Mesenchymal stem cell (in vitro differentiated cells and primary cell): ENCODE data around the gene PLXDC1.
"Not testable (repeated sequence)": the region's sequence is repeated elsewhere in the genome, so short reads cannot be mapped to it uniquely, and the experiment has no call there.

Experiments
- DNase-seq: peaks from one replicate; pipeline ENCODE4 v3.0.0-alpha.2; 2013
- H2AFZ ChIP-seq: one replicate; pipeline ENCODE4 v1.6.1; 2013; ENCODE audit warnings: low read depth, mild to moderate bottlenecking, control low read depth, inconsistent platforms, low read length, moderate library complexity
- H2AK5ac ChIP-seq: 2 replicates; pipeline ENCODE4 v1.6.1; 2013; ENCODE audit warnings: low read length, moderate library complexity, mild to moderate bottlenecking, inconsistent platforms; ENCODE audit not compliant: severe bottlenecking
- H2BK120ac ChIP-seq: one replicate; pipeline ENCODE4 v1.6.1; 2013; ENCODE audit warnings: low read depth, mild to moderate bottlenecking, inconsistent platforms, low read length, moderate library complexity
- H2BK12ac ChIP-seq, 2 experiments: one replicate each; pipeline ENCODE4 v1.6.1; 2013; ENCODE audit warnings: inconsistent platforms in 2 of 2, low read length in 2 of 2, mild to moderate bottlenecking in 2 of 2, moderate library complexity in 2 of 2, control low read depth in 1 of 2
- H2BK15ac ChIP-seq: one replicate; pipeline ENCODE4 v1.6.1; 2013; ENCODE audit warnings: mild to moderate bottlenecking, low read depth, inconsistent platforms; ENCODE audit not compliant: poor library complexity, severe bottlenecking
- H2BK5ac ChIP-seq: 2 replicates; pipeline ENCODE4 v1.6.1; 2013; ENCODE audit warnings: low read depth, mild to moderate bottlenecking, low read length, control low read depth, inconsistent platforms; ENCODE audit not compliant: poor library complexity, severe bottlenecking
- H3K14ac ChIP-seq, 2 experiments: one replicate each; pipeline ENCODE4 v1.6.1; 2013; ENCODE audit warnings: inconsistent platforms in 2 of 2, low read length in 2 of 2, control low read depth in 1 of 2, mild to moderate bottlenecking in 1 of 2, moderate library complexity in 1 of 2
- H3K18ac ChIP-seq, 2 experiments: one replicate each; pipeline ENCODE4 v1.6.1; 2013; ENCODE audit warnings: inconsistent platforms in 2 of 2, low read length in 2 of 2, control low read depth in 1 of 2, low read depth in 1 of 2, mild to moderate bottlenecking in 1 of 2
- H3K23ac ChIP-seq, 2 experiments: one replicate each; pipeline ENCODE4 v1.6.1; 2013; ENCODE audit warnings: inconsistent platforms in 2 of 2, low read length in 2 of 2, mild to moderate bottlenecking in 2 of 2, moderate library complexity in 2 of 2, control low read depth in 1 of 2
- H3K27ac ChIP-seq: 2 replicates; pipeline ENCODE4 v1.5.1; 2013; ENCODE audit warnings: mild to moderate bottlenecking, moderate library complexity, low read length, control low read depth, inconsistent platforms; ENCODE audit not compliant: poor library complexity, severe bottlenecking
- H3K27me3 ChIP-seq, 2 experiments: 2 replicates each; pipeline versions ENCODE4 v1.6.1 to v1.7.0; 2013; ENCODE audit warnings: low read length in 2 of 2, mild to moderate bottlenecking in 2 of 2, moderate library complexity in 2 of 2, control low read depth in 1 of 2, inconsistent platforms in 1 of 2; ENCODE audit not compliant: control insufficient read depth in 1 of 2, insufficient read depth in 1 of 2
- H3K36me3 ChIP-seq, 2 experiments: 2 replicates each; pipeline versions ENCODE4 v1.6.1 to v1.7.0; 2013; ENCODE audit warnings: low read length in 2 of 2, control low read depth in 1 of 2, inconsistent platforms in 1 of 2, low read depth in 1 of 2, mild to moderate bottlenecking in 1 of 2; ENCODE audit not compliant: insufficient read depth in 2 of 2, control insufficient read depth in 1 of 2
- H3K4ac ChIP-seq, 2 experiments: one replicate each; pipeline ENCODE4 v1.6.1; 2013; ENCODE audit warnings: inconsistent platforms in 2 of 2, low read length in 2 of 2, mild to moderate bottlenecking in 2 of 2, moderate library complexity in 2 of 2, control low read depth in 1 of 2, low read depth in 1 of 2
- H3K4me1 ChIP-seq: 2 replicates; pipeline ENCODE4 v1.6.1; 2013; ENCODE audit warnings: low read depth, low read length, control low read depth; ENCODE audit not compliant: control insufficient read depth, insufficient read depth
- H3K4me2 ChIP-seq: 2 replicates; pipeline ENCODE4 v1.6.1; 2013; ENCODE audit warnings: low read length, mild to moderate bottlenecking, inconsistent platforms; ENCODE audit not compliant: poor library complexity, severe bottlenecking
- H3K4me3 ChIP-seq, 2 experiments: 2 replicates each; pipeline versions ENCODE4 v1.5.1 to v1.7.0; 2013; ENCODE audit warnings: low read length in 2 of 2, mild to moderate bottlenecking in 2 of 2, control low read depth in 1 of 2, low read depth in 1 of 2; ENCODE audit not compliant: insufficient read depth in 1 of 2
- H3K79me1 ChIP-seq: replicated peaks from 2 replicates; pipeline ENCODE4 v1.6.1; 2013; ENCODE audit warnings: mild to moderate bottlenecking, control low read depth, low read length, inconsistent platforms; ENCODE audit not compliant: poor library complexity, severe bottlenecking
- H3K9ac ChIP-seq: 2 replicates; pipeline ENCODE4 v1.7.0; 2013; ENCODE audit warnings: mild to moderate bottlenecking, low read length, moderate library complexity
- H3K9me3 ChIP-seq: 2 replicates; pipeline ENCODE4 v1.7.0; 2013; ENCODE audit warnings: mild to moderate bottlenecking, low read length; ENCODE audit not compliant: control insufficient read depth
- H4K8ac ChIP-seq: one replicate; pipeline ENCODE4 v1.6.1; 2013; ENCODE audit warnings: inconsistent platforms, mild to moderate bottlenecking, low read length, moderate library complexity
- H4K91ac ChIP-seq: one replicate; pipeline ENCODE4 v1.6.1; 2013; ENCODE audit warnings: mild to moderate bottlenecking, low read length, inconsistent platforms
- WGBS: methylation state at CpG from one replicate; pipeline ENCODE4 v1.1.7; 2013; ENCODE audit warnings: mixed read lengths; 5-methylcytosine and 5-hydroxymethylcytosine counted together

Gene PLXDC1

GRCh38 chr17:39027455-39028035 lies 123.9 kb downstream of the PLXDC1 start:
- peak overlapping the region in 1 of 2 experiments; percentile 77 for H3K4me3 ChIP-seq
- no peak overlapping the region for H2BK5ac ChIP-seq
- H3K23ac ChIP-seq = no peak overlapping the region
- peak overlapping the region; percentile 69 for H3K9ac ChIP-seq
- no peak overlapping the region for H4K8ac ChIP-seq
- H3K27me3 ChIP-seq = peaks cover 13 to 37% of the 10 kb centered on the region in 2 experiments
- no peak overlapping the region for H2AK5ac ChIP-seq
- no peaks in the 10 kb centered on the region for H3K9me3 ChIP-seq
- no peaks in the 10 kb centered on the region for H3K79me1 ChIP-seq
- no peak overlapping the region for H3K27ac ChIP-seq
- H3K14ac ChIP-seq = no peak overlapping the region
- no peak overlapping the region for H2BK12ac ChIP-seq
- no peak overlapping the region for H2BK120ac ChIP-seq
- DNase-seq = no peak
- no peak overlapping the region for H4K91ac ChIP-seq
- no peak overlapping the region for H3K18ac ChIP-seq
- peak overlapping the region; percentile 79 for H3K4me2 ChIP-seq
- H2BK15ac ChIP-seq = peak overlapping the region; percentile 74
- no peak overlapping the region for H3K4ac ChIP-seq
- no peaks in the 10 kb centered on the region for H3K36me3 ChIP-seq
- H3K4me1 ChIP-seq = peaks cover 5% of the 10 kb centered on the region
- 48% methylated on average over 19 of the region's 21 CpGs for WGBS
- H2AFZ ChIP-seq = no peak overlapping the region

GRCh38 chr17:39026980-39027451 lies 124.4 kb downstream of the PLXDC1 start:
- peak overlapping the region in 1 of 2 experiments; percentile 48 for H2BK12ac ChIP-seq
- H3K23ac ChIP-seq = peak overlapping the region in 1 of 2 experiments; percentile 5
- no peak overlapping the region for H2BK5ac ChIP-seq
- H3K9me3 ChIP-seq = no peaks in the 10 kb centered on the region
- peak overlapping the region; percentile 74 for H2BK15ac ChIP-seq
- H2AFZ ChIP-seq = no peak overlapping the region
- H4K8ac ChIP-seq = no peak overlapping the region
- peak overlapping the region; percentile 69 for H3K9ac ChIP-seq
- DNase-seq = no peak
- no peak overlapping the region for H3K18ac ChIP-seq
- peak overlapping the region; percentile 79 for H3K4me2 ChIP-seq
- no peaks in the 10 kb centered on the region for H3K79me1 ChIP-seq
- no peak overlapping the region for H3K4ac ChIP-seq
- H3K4me3 ChIP-seq = peak overlapping the region in 1 of 2 experiments; percentile 77
- peaks cover 13 to 31% of the 10 kb centered on the region in 2 experiments for H3K27me3 ChIP-seq
- no peak overlapping the region for H2BK120ac ChIP-seq
- 4% methylated on average over 26 of the region's 26 CpGs for WGBS
- H3K4me1 ChIP-seq = peaks cover 5% of the 10 kb centered on the region
- no peak overlapping the region for H3K27ac ChIP-seq
- H3K36me3 ChIP-seq = no peaks in the 10 kb centered on the region
- H2AK5ac ChIP-seq = no peak overlapping the region
- no peak overlapping the region for H4K91ac ChIP-seq
- peak overlapping the region in 1 of 2 experiments; percentile 82 for H3K14ac ChIP-seq

- H3K4me3 ChIP-seq, H3K4ac ChIP-seq, H3K79me1 ChIP-seq, H3K23ac ChIP-seq, DNase-seq, H2BK12ac ChIP-seq, H3K14ac ChIP-seq, H2BK120ac ChIP-seq, H2AFZ ChIP-seq, H3K27ac ChIP-seq, H2BK5ac ChIP-seq, H3K18ac ChIP-seq, H3K4me2 ChIP-seq, H2BK15ac ChIP-seq, H3K36me3 ChIP-seq, H4K8ac ChIP-seq, H2AK5ac ChIP-seq, H3K4me1 ChIP-seq, H3K9me3 ChIP-seq, H4K91ac ChIP-seq: not testable (repeated sequence)
- Histone ChIP-seq H3K27me3 (peaks cover 13 to 30% of the 10 kb centered on the region in 2 experiments), H3K9ac (peak overlapping the region; percentile 69)
- 89% methylated on average over 13 of the region's 13 CpGs for WGBS
These were observed 125.1 kb downstream of the PLXDC1 start for GRCh38 chr17:39026346-39026745.

- H4K91ac ChIP-seq = no peak overlapping the region
- H3K14ac ChIP-seq = no peak overlapping the region
- no peak overlapping the region for H4K8ac ChIP-seq
- H3K4me2 ChIP-seq = no peak overlapping the region
- H3K18ac ChIP-seq = no peak overlapping the region
- H3K9me3 ChIP-seq = peaks cover 3% of the 10 kb centered on the region
- no peak for DNase-seq
- H2BK120ac ChIP-seq = no peak overlapping the region
- H3K79me1 ChIP-seq = no peaks in the 10 kb centered on the region
- no peak overlapping the region for H2BK5ac ChIP-seq
- no peak overlapping the region for H2BK12ac ChIP-seq
- H3K27me3 ChIP-seq = peaks cover 6 to 17% of the 10 kb centered on the region in 2 experiments
- H3K4me3 ChIP-seq = no peak overlapping the region
- no peak overlapping the region for H3K23ac ChIP-seq
- no peak overlapping the region for H3K4ac ChIP-seq
- H3K4me1 ChIP-seq = peaks cover 5% of the 10 kb centered on the region
- no peak overlapping the region for H3K27ac ChIP-seq
- H2BK15ac ChIP-seq = no peak overlapping the region
- H3K36me3 ChIP-seq = no peaks in the 10 kb centered on the region
- H2AFZ ChIP-seq = no peak overlapping the region
- no peak overlapping the region for H3K9ac ChIP-seq
- 87% methylated on average over 4 of the region's 6 CpGs for WGBS
- no peak overlapping the region for H2AK5ac ChIP-seq
These were observed 128.5 kb downstream of the PLXDC1 start for GRCh38 chr17:39022924-39023323.
